SIG-M5 (cell line): ENCODE results near the gene APBA2.

Experiments
- DNase-seq: peaks from one replicate; lab custom pipeline; 2025; lab: John Stamatoyannopoulos, UW

The APBA2 gene

DNA sequence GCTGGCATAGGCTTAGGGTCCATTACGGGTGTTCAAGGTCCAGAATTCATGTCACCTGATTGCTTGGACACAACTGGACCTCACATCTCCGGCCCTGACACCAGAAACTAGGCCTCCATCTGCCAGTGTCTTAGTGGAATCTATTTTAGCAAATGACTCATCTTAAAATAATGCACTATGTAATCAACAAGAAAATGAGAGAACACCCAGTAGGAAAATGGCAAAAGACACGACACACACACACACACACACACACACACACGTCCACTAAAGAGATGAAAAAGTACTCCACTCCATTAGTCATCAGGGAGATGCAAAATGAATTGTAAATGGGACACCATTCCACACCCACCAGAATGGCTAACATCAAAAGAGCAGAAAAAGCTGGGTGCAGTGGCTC lies 11.2 kb downstream of the APBA2 start:
- DNase-seq = no peak

GRCh38 chr15:28897861-28898585 lies 12.2 kb downstream of the APBA2 start:
- no peak for DNase-seq

GRCh38 chr15:28899061-28899738 lies 13.4 kb downstream of the APBA2 start:
- DNase-seq = no peak

DNA sequence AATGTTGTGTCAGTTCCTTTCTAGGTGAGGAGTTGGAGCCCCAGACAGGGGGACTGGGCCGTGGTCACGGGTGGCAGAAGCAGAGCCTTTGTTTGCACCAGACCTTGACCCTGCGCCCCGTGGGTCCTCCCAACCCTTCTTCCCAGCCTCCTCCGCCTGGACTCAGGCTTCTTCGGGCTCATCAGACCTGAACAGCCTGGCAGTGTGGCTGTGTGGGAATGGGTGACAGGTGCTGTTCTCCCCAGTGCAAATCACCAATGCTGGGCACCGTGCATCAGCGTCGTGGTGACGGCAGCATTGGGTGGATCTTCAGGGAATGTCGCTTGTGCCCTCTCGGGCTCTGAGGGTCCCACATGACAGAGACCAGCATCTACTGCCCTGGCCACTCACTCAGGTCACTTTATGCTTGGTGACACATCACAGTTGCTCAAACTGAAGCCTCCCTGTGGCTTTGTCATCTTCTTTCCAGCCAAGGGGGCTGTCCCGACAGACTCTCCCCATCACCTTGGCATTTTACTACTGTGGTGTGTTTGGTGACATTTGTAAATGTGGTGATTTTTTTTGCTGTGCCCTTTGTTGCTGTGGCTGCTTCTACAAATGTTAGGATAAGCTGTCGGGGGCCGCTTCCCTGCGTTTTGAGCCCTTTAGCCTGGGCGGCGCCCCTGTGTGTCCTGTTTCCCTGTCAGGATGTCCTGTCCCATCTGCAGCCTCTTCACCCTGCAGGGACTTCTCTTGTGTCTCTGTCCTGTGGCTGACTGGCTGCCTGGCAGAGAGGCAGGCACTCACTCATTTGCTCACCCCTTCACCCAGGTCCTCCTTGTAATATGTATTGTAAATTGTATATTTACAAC lies 14.5 kb downstream of the APBA2 start:
- DNase-seq = no peak

DNA sequence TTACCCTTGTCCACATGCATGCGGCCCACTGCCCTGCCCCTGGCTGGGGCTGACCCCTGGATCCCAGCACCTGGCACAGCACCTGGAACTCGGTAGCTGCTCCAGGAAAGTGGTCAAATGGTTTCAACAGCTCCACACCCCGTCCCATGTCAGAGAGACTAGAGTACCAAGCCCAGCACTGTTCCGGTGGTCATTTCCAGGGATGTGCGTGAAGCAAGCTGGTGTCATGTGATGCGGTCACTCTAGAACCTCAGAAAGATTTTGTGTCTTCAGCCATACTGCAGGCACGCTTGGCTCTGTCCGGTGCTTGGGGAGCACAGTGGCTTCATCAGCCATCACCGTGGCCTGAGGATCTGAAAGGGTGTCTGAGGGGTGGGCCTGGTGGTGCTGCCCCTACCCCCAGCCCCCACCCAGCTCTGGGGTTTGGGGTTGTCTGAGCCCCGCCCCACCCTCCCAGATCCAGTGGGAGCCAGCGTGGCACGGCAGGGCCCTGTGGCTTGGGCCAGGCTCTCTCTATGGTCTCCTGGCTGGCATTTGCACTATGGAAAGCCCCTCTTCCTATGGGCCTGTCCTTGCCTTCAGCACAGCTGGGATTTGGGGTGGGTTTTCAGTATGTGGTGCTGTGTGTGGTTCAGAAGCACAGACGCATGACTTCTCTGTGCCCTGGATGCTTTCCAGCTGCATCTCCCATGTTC lies 15.3 kb downstream of the APBA2 start:
- DNase-seq = no peak

DNA sequence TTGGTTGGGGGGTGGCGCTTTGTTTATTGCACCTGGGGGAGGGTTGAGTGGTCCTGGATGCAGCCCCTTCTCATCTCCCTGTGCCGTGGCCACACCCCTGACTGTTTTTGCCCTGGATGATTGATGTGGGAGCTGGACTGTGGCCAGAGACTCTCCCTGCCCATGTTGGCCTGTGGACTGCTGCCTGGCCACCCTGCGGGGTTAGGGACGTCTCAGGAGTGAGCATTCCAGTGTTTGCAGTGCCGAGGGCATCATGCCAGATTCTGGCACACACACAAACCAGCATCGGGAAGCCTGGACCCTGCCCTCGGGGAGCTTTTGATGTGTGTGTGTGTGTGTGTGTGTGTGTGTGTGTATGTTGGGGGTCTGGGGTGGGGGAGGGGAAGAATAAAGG lies 15.8 kb downstream of the APBA2 start:
- no peak for DNase-seq

GRCh38 chr15:28901987-28902745 lies 16.4 kb downstream of the APBA2 start:
- no peak for DNase-seq

DNA sequence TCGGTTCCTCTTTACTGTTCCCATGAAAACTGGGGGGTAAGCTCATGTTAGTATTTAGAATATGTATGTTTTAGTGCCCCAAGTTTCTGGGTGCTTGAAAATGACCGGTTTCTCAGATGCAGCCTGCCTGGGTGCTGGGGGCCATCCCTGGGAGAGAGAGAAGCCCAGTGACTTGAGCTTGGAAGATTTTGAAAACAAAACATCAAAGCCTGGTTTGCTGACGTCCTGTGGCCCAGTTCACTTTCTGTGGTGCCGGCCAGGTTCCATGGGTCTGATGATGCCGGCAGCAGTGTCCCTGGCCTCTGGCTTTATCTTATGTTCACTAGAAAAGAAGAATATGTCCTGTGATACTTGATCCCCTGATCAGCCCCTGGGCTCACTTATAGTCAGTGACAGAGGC lies 17.1 kb downstream of the APBA2 start:
- DNase-seq = no peak

GRCh38 chr15:28903555-28903954 lies 17.8 kb downstream of the APBA2 start:
- DNase-seq = no peak

- no peak for DNase-seq
These were observed 18.2 kb downstream of the APBA2 start for GRCh38 chr15:28904003-28904402.

- DNase-seq = no peak
These were observed 19.0 kb downstream of the APBA2 start for GRCh38 chr15:28904541-28905315.

DNA sequence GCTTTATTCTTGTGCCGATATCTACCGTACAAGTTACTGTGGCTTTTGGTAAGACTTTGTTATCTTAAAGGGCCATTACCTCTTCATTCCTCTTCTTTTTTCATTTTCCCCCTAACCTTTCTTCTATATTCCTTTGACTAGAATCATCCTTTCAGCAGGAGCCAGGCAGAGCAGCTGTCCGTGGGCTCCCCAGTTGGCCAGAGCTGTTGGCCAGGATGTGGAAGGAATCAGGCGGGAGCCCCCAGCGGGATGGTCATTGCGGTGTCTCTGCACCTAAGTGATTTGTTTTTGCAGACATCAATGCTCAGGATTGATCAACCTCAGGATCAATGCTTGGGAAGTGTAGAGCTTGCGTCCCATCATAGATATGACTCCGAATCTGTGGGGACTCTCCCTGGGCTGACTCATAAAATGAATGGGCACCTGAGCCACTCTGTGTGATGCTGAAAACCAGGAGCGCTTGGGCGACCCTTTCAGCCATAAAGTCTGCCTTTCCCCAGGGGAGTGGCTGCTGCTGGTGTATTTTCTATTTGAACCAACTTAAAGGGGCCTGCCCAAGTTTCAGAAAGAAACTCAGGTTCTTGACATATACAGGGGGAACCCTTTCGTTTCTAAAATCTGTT lies 21.7 kb downstream of the APBA2 start:
- no peak for DNase-seq

- DNase-seq = no peak
These were observed 24.3 kb downstream of the APBA2 start for GRCh38 chr15:28909958-28910500.

GRCh38 chr15:28911310-28911931 lies 25.6 kb downstream of the APBA2 start:
- DNase-seq = no peak

GRCh38 chr15:28912422-28912821 lies 26.6 kb downstream of the APBA2 start:
- DNase-seq = no peak

GRCh38 chr15:28913171-28913765 lies 27.5 kb downstream of the APBA2 start:
- DNase-seq = no peak

DNA sequence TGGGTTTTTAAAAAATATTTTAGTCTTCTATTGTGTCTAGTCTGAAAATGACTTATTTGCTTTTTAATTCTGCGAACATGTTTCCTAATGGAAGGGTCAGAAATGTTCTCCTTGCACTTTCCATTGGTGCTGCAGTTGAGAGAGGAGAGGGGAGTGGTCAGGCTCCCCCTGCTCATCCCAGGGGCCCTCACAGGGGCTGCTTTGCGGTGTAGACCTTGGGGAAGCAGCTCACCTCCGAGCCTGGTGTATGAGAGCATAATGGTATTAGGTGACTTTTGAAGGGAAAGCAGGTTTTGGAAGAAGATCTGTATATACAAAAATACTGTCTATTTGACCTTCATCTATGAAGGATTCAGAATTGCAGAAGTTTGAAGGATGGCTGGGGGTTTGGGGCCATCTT lies 28.3 kb downstream of the APBA2 start:
- DNase-seq = no peak

DNA sequence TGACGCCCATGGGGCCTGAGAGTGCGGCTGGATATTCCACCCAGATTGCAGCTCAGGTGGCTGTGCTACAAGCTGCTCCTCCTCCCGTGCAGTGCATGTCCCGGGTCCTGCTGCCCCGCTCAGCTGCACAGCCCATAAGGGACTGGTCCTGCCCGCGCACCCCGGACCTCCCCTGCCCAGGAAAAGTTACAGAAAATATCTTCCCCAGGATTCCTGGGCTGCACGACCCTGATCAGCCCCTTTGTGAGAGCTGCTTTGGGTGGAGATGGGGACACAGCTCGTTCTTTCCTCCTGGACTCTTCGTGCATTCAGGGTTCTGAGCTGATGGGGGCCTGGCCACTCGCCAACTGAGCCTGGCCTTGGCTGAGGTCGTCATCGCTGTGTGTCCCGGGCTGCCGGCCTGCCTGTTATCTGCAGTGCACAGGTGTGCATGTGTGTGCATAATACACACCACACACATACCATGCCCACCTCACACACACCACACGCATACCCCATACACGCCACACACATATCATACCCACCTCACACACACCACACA lies 28.8 kb downstream of the APBA2 start:
- no peak for DNase-seq
